ENCODE measurements around the gene FAM186B.

FAM186B gene

DNA sequence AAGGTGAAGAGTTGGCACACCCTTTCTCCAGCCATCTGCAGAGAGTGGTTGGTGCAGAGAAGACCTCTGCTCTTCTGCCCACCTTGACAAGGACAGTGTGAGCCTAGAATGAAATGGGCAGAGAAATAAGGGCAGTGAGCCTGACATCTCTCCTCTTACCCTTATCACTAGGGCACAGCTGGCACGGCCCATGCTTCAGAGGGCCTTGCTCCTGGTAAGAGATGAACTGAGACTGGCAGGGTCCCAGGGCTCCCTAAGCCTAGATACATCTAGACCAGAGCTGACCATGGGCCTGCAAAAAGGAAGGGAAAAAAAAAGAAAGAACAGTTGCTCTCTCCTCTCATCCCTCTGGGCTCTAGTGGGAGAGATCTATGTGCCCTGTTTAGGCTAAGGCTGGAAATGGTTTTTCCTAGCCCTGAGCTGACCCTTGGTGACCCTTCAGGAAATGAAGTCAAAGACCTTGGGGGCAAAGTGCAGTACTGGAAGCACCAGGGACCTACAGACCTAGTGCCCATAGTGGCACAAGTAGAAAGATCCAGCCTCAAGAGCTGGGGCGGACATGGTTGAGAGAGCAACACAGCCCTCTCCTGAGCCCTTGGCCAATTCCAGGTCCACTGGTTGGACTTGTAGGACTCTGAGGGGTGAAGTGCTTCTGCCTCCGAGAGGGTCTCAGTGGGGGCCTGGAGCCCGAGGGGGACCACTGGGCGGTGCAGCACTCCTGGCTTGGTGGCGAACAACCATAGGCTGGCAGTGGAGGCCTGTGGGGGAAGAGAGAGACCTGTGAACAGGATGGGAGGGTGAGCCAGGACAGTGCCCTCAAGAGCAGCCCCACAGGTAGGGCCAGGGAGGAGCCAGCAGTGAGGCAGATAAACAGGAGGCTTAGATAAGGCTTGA is 40.0 kb upstream of the FAM186B start:
- Histone ChIP-seq H3K9ac (ENCODE audit: low read length) (no peak overlapping the region), H3K27me3 (ENCODE audit: control insufficient read depth in 1 of 2, insufficient read depth in 2 of 2, low read length in 2 of 2) (no peaks in the 10 kb centered on the region), H3K4me1 (ENCODE audit: insufficient read depth, low read length) (peaks cover 8% of the 10 kb centered on the region), H3K36me3 (ENCODE audit: insufficient read depth, low read length) (peaks cover 68% of the 10 kb centered on the region), H3K4me3 (ENCODE audit: low read depth in 1 of 2, low read length in 2 of 2) (no peak overlapping the region), H3K27ac (ENCODE audit: low read depth, low read length) (no peak overlapping the region), H3K9me3 (ENCODE audit: low read length) (no peaks in the 10 kb centered on the region)

DNA sequence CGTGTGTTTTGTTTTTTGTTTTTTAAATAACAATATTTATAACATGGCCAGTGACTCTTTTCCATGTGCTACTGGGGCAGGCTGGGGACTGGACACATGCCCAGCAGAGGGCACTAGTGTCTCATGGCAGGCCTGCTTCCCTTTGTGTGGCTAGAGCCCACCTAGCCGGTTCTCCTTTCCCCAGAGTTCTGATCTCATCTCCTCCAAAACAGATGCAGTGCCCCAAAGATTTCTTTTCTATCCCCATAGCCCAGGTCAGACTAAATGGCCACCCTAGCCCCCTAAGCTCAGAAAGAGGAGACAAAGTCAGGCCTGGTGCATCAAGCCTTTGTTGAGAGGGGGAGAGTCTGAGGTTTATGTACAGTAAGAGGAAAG is 39.2 kb upstream of the FAM186B start:
- H3K9me3 ChIP-seq (ENCODE audit: low read length): no peaks in the 10 kb centered on the region
- peaks cover 8% of the 10 kb centered on the region for H3K4me1 ChIP-seq (ENCODE audit: insufficient read depth, low read length)
- no peak overlapping the region for H3K27ac ChIP-seq (ENCODE audit: low read depth, low read length)
- H3K36me3 ChIP-seq (ENCODE audit: insufficient read depth, low read length): peaks cover 67% of the 10 kb centered on the region
- no peaks in the 10 kb centered on the region for H3K27me3 ChIP-seq (ENCODE audit: control insufficient read depth in 1 of 2, insufficient read depth in 2 of 2, low read length in 2 of 2)
- H3K9ac ChIP-seq (ENCODE audit: low read length): no peak overlapping the region
- no peak overlapping the region for H3K4me3 ChIP-seq (ENCODE audit: low read depth in 1 of 2, low read length in 2 of 2)

GRCh38 chr12:49643961-49644619 is 38.7 kb upstream of the FAM186B start:
- H3K27ac ChIP-seq (ENCODE audit: low read depth, low read length): no peak overlapping the region
- no peak overlapping the region for H3K4me3 ChIP-seq (ENCODE audit: low read depth in 1 of 2, low read length in 2 of 2)
- peaks cover 8% of the 10 kb centered on the region for H3K4me1 ChIP-seq (ENCODE audit: insufficient read depth, low read length)
- no peaks in the 10 kb centered on the region for H3K27me3 ChIP-seq (ENCODE audit: control insufficient read depth in 1 of 2, insufficient read depth in 2 of 2, low read length in 2 of 2)
- H3K36me3 ChIP-seq (ENCODE audit: insufficient read depth, low read length): peaks cover 67% of the 10 kb centered on the region
- no peaks in the 10 kb centered on the region for H3K9me3 ChIP-seq (ENCODE audit: low read length)
- H3K9ac ChIP-seq (ENCODE audit: low read length): no peak overlapping the region

DNA sequence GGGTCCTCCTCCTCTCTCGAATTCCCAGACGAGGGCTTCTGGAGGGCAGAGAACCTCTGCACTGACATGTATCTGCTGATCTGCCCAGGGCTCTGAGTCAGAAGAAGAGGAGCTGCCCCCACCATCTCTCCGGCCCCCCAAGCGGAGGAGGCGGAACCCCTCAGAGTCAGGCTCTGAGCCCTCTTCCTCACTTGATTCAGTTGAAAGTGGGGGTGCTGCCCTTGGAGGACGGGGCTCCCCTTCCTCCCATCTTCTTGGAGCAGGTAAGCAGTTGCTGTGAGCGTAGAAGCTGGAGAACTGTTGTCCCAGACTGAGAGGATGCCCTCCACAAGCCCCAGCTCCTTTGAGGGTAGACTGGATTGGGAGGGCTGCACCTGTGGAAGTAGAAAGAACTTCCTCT is 37.7 kb upstream of the FAM186B start:
- no peak overlapping the region for H3K9ac ChIP-seq (ENCODE audit: low read length)
- peaks cover 65% of the 10 kb centered on the region for H3K36me3 ChIP-seq (ENCODE audit: insufficient read depth, low read length)

GRCh38 chr12:49642370-49642802 is 36.9 kb upstream of the FAM186B start:
- Histone ChIP-seq H3K27me3 (ENCODE audit: control insufficient read depth in 1 of 2, insufficient read depth in 2 of 2, low read length in 2 of 2) (no peaks in the 10 kb centered on the region), H3K27ac (ENCODE audit: low read depth, low read length) (no peak overlapping the region), H3K4me3 (ENCODE audit: low read depth in 1 of 2, low read length in 2 of 2) (no peak overlapping the region)

More for the DNA sequence above, 37.7 kb upstream of the FAM186B start:
- Histone ChIP-seq H3K4me1 (ENCODE audit: insufficient read depth, low read length) (peaks cover 8% of the 10 kb centered on the region), H3K9me3 (ENCODE audit: low read length) (no peaks in the 10 kb centered on the region), H3K4me3 (ENCODE audit: low read depth in 1 of 2, low read length in 2 of 2) (no peak overlapping the region), H3K27me3 (ENCODE audit: control insufficient read depth in 1 of 2, insufficient read depth in 2 of 2, low read length in 2 of 2) (no peaks in the 10 kb centered on the region), H3K27ac (ENCODE audit: low read depth, low read length) (no peak overlapping the region)

GRCh38 chr12:49641748-49642369 is 36.4 kb upstream of the FAM186B start:
- H3K9ac ChIP-seq (ENCODE audit: low read length): no peak overlapping the region
- H3K4me3 ChIP-seq (ENCODE audit: low read depth in 1 of 2, low read length in 2 of 2): no peak overlapping the region
- H3K4me1 ChIP-seq (ENCODE audit: insufficient read depth, low read length): peaks cover 18% of the 10 kb centered on the region
- no peak overlapping the region for H3K27ac ChIP-seq (ENCODE audit: low read depth, low read length)
- no peaks in the 10 kb centered on the region for H3K9me3 ChIP-seq (ENCODE audit: low read length)
- H3K27me3 ChIP-seq (ENCODE audit: control insufficient read depth in 1 of 2, insufficient read depth in 2 of 2, low read length in 2 of 2): no peaks in the 10 kb centered on the region
- H3K36me3 ChIP-seq (ENCODE audit: insufficient read depth, low read length): peaks cover 62% of the 10 kb centered on the region

More at GRCh38 chr12:49642370-49642802, 36.9 kb upstream of the FAM186B start:
- Histone ChIP-seq H3K9ac (ENCODE audit: low read length) (no peak overlapping the region), H3K4me1 (ENCODE audit: insufficient read depth, low read length) (peaks cover 13% of the 10 kb centered on the region), H3K9me3 (ENCODE audit: low read length) (no peaks in the 10 kb centered on the region), H3K36me3 (ENCODE audit: insufficient read depth, low read length) (peaks cover 63% of the 10 kb centered on the region)

DNA sequence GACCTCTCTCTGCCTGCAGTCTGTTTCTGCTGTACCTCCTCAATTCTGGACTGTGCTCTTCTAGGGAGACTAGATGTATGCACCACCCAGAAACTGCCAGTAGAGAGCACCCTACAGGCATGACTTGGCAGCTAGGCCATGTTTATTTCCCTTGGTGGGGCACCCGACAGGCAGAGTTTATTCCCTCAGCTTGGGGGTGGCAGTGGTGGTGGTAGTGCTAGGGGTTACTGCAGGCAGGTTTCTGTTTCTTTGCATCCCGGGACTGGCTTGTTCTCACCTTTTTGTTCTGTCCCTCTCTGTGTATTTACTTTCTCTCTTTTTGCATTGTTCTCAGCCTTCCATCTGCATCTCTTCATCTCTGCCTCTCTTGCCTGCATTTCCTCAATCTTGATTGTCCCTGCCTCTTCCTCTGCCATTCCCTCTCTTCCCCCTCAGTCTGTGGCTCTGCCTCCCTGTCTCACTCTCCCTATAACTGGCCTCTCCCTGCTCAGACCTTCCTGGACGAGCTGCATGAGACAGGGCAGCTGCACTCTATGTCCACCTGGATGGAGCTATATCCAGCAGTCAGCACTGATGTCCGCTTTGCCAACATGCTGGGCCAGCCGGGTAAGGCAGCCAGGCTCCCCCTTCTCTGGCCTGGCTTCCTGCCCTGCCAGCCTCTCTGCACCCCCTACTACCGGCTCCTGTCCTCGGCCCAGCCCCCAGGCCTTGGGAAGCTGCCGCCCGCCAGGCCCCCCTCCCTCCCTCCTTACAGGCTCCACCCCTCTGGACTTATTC is 31.7 kb upstream of the FAM186B start:
- Histone ChIP-seq H3K4me3 (ENCODE audit: low read depth in 1 of 2, low read length in 2 of 2) (peak overlapping the region in 1 of 2 donors; percentile 40), H3K4me1 (ENCODE audit: insufficient read depth, low read length) (peaks cover 17% of the 10 kb centered on the region), H3K36me3 (ENCODE audit: insufficient read depth, low read length) (peaks cover 54% of the 10 kb centered on the region), H3K9ac (ENCODE audit: low read length) (no peak overlapping the region), H3K27me3 (ENCODE audit: control insufficient read depth in 1 of 2, insufficient read depth in 2 of 2, low read length in 2 of 2) (no peaks in the 10 kb centered on the region), H3K9me3 (ENCODE audit: low read length) (no peaks in the 10 kb centered on the region), H3K27ac (ENCODE audit: low read depth, low read length) (peak overlapping the region; percentile 41)

DNA sequence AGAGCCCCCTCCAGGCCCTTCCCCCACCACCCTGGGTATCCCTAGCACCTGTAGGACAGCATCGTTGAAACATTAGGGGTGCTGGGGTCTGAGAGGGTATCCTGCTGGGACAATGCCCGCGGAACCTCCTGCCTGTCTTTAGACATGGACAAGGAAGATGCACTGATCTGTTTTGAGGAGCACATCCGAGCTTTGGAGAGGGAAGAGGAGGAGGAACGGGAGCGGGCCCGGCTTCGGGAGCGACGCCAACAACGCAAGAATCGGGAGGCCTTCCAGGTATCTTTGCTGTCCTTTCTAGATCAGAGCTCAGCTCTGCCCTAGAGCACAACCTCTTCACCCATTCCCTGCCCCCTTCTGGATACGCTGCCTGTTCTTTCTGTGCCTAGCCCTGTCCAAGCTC is 31.1 kb upstream of the FAM186B start:
- H3K9me3 ChIP-seq (ENCODE audit: low read length): no peaks in the 10 kb centered on the region
- peaks cover 17% of the 10 kb centered on the region for H3K4me1 ChIP-seq (ENCODE audit: insufficient read depth, low read length)
- H3K36me3 ChIP-seq (ENCODE audit: insufficient read depth, low read length): peaks cover 60% of the 10 kb centered on the region
- no peaks in the 10 kb centered on the region for H3K27me3 ChIP-seq (ENCODE audit: control insufficient read depth in 1 of 2, insufficient read depth in 2 of 2, low read length in 2 of 2)
- H3K9ac ChIP-seq (ENCODE audit: low read length): no peak overlapping the region
- H3K27ac ChIP-seq (ENCODE audit: low read depth, low read length): peak overlapping the region; percentile 41
- peak overlapping the region in 1 of 2 donors; percentile 40 for H3K4me3 ChIP-seq (ENCODE audit: low read depth in 1 of 2, low read length in 2 of 2)

DNA sequence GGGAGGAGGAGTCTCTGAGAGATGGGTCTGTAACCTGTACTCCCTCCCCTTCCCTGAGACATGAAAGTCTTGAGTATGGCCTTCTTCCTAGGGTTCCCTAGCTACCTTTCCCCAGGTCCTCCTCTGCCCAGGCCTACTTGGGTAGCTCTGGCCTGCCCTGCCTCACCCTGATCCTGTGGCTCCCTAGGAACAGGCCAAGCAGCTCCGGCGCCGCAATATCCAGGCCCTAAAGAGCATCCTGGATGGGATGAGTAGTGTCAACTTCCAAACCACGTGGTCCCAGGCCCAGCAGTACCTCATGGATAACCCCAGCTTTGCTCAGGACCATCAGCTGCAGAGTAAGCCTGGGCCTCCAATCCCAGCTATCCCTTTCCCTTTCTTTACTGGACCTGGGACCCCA is 30.2 kb upstream of the FAM186B start:
- Histone ChIP-seq H3K36me3 (ENCODE audit: insufficient read depth, low read length) (peaks cover 56% of the 10 kb centered on the region), H3K9ac (ENCODE audit: low read length) (no peak overlapping the region), H3K9me3 (ENCODE audit: low read length) (no peaks in the 10 kb centered on the region), H3K4me1 (ENCODE audit: insufficient read depth, low read length) (peaks cover 17% of the 10 kb centered on the region), H3K4me3 (ENCODE audit: low read depth in 1 of 2, low read length in 2 of 2) (no peak overlapping the region), H3K27ac (ENCODE audit: low read depth, low read length) (no peak overlapping the region), H3K27me3 (ENCODE audit: control insufficient read depth in 1 of 2, insufficient read depth in 2 of 2, low read length in 2 of 2) (no peaks in the 10 kb centered on the region)

DNA sequence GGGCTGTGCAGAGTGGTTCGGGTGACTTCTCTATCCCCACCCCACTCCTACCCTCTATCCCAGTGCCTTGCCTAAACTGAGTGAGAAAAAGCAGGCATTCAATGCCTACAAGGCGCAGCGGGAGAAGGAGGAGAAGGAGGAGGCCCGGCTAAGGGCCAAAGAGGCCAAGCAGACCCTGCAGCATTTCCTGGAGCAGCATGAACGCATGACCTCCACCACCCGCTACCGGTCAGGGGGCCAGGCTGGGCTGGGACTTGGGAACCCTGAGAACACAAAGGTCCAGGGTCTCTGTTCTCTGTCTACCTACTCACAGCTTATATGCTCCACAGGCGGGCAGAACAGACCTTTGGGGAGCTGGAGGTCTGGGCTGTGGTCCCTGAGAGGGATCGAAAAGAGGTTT is 29.6 kb upstream of the FAM186B start:
- no peak overlapping the region for H3K27ac ChIP-seq (ENCODE audit: low read depth, low read length)
- H3K9me3 ChIP-seq (ENCODE audit: low read length): no peaks in the 10 kb centered on the region
- no peak overlapping the region for H3K4me3 ChIP-seq (ENCODE audit: low read depth in 1 of 2, low read length in 2 of 2)
- peaks cover 17% of the 10 kb centered on the region for H3K4me1 ChIP-seq (ENCODE audit: insufficient read depth, low read length)
- no peaks in the 10 kb centered on the region for H3K27me3 ChIP-seq (ENCODE audit: control insufficient read depth in 1 of 2, insufficient read depth in 2 of 2, low read length in 2 of 2)
- peaks cover 51% of the 10 kb centered on the region for H3K36me3 ChIP-seq (ENCODE audit: insufficient read depth, low read length)
- H3K9ac ChIP-seq (ENCODE audit: low read length): no peak overlapping the region

Data from muscle layer of colon (tissue), 2 donors.